ENCODE measurements around the gene IFT57. TPM values are rescaled to one million over a fixed set of nuclear protein-coding genes. Genes with fewer than 3 reads are reported as not detected.

IFT57 gene
- total RNA-seq, 8 experiments from 2014 or later, result 21.4 to 80.5 (median 29.2) TPM

- in situ Hi-C loops (cut with MboI; ENCODE audit: low pct_unique_long_range_greater_than_20kb in 2 of 9, low sequenced_read_pairs in 9 of 9, unreplicated experiment in 9 of 9), result no loop called here
- 27 to 100% (median 89%) methylated on average over 1 to 3 of the region's 3 CpGs for WGBS, 10 experiments
- no peak overlapping the region for H3K27ac ChIP-seq
- H3K4me1 ChIP-seq (replicated peaks in 1 of 2), result peaks cover 0 to 3% of the 10 kb centered on the region in 2 donors
- ATAC-seq (replicated peaks in 6 of 8), result peak in 2 of 8 experiments; percentile 48 to 68
- no peak overlapping the region for H3K4me3 ChIP-seq
These were observed 70.0 kb downstream of the IFT57 start for GRCh38 chr3:108152274-108152673.

GRCh38 chr3:108150200-108150599 lies 72.0 kb downstream of the IFT57 start:
- no peak overlapping the region for H3K4me3 ChIP-seq
- no peak for ATAC-seq (replicated peaks in 6 of 8)
- no peaks in the 10 kb centered on the region for H3K4me1 ChIP-seq (replicated peaks in 1 of 2)
- 60 to 100% (median 76%) methylated on average over 1 to 10 of the region's 10 CpGs; no CpG with 5 or more reads in 1 of the 10 experiments for WGBS, 10 experiments
- in situ Hi-C loops (cut with MboI; ENCODE audit: low pct_unique_long_range_greater_than_20kb in 2 of 9, low sequenced_read_pairs in 9 of 9, unreplicated experiment in 9 of 9), result no loop called here
- no peak overlapping the region for H3K27ac ChIP-seq

GRCh38 chr3:108146139-108146538 lies 76.1 kb downstream of the IFT57 start:
- in situ Hi-C loops (cut with MboI; ENCODE audit: low pct_unique_long_range_greater_than_20kb in 2 of 9, low sequenced_read_pairs in 9 of 9, unreplicated experiment in 9 of 9), result no loop called here
- 76 to 100% (median 91%) methylated on average over 1 to 5 of the region's 5 CpGs; no CpG with 5 or more reads in 4 of the 10 experiments for WGBS, 10 experiments
- Histone ChIP-seq H3K27ac (no peak overlapping the region), H3K4me1 (replicated peaks in 1 of 2) (no peaks in the 10 kb centered on the region), H3K4me3 (no peak overlapping the region)
- no peak for ATAC-seq (replicated peaks in 6 of 8)

DNA sequence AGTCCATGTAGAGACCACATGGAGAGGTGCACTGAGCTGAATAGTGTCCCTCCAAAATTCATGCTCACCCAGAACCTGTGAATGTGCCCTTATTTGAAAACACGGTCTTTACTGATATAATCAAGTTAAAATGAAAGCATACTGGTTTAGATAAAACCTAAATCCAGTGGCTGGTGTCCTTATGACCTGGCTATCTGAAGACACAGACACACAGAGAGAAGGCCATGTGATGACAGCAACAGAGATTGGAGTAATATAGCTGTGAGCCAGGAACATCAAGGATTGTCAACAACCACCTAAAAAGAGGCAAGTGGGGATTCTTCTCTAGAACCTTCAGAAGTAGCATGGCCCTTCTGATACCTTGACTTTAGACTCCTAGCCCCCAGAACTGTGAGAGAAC lies 76.6 kb downstream of the IFT57 start:
- in situ Hi-C loops (cut with MboI; ENCODE audit: low pct_unique_long_range_greater_than_20kb in 2 of 9, low sequenced_read_pairs in 9 of 9, unreplicated experiment in 9 of 9), result no loop called here
- Histone ChIP-seq H3K4me1 (replicated peaks in 1 of 2) (no peaks in the 10 kb centered on the region), H3K27ac (no peak overlapping the region), H3K4me3 (no peak overlapping the region)
- WGBS, 10 experiments, result 0 to 71% (median 40%) methylated on average over 1 of the region's 1 CpG; no CpG with 5 or more reads in 5 of the 10 experiments
- ATAC-seq (replicated peaks in 6 of 8), result no peak

DNA sequence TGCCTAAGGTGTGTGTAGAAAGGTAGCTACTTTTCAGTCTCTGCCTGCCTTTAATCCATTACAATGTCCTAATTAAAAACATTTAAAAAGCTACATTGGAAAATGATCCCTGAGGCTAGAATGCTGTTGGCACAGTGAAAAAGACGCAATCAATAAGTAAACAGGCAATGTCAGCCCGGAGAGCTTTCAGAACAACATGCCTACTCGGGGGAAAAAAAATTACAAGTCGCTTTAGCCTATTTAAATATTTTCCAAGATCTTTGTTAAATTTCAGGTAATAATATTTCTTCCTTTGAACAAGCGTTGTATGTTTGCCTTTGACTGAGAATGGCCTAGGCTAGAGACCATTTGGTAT lies 84.8 kb downstream of the IFT57 start:
- Histone ChIP-seq H3K27ac (no peak overlapping the region), H3K4me3 (no peak overlapping the region), H3K4me1 (replicated peaks in 1 of 2) (no peaks in the 10 kb centered on the region)
- no peak for ATAC-seq (replicated peaks in 6 of 8)
- WGBS, 10 experiments, result 39 to 96% (median 88%) methylated on average over 1 to 5 of the region's 5 CpGs
- in situ Hi-C loops (cut with MboI; ENCODE audit: low pct_unique_long_range_greater_than_20kb in 2 of 9, low sequenced_read_pairs in 9 of 9, unreplicated experiment in 9 of 9), result no loop called here

- no peak for ATAC-seq (replicated peaks in 6 of 8)
- no peak overlapping the region for H3K4me3 ChIP-seq
- in situ Hi-C loops (cut with MboI; ENCODE audit: low pct_unique_long_range_greater_than_20kb in 2 of 9, low sequenced_read_pairs in 9 of 9, unreplicated experiment in 9 of 9), result no loop called here
- no peak overlapping the region for H3K27ac ChIP-seq
- H3K4me1 ChIP-seq (replicated peaks in 1 of 2), result no peaks in the 10 kb centered on the region
- 73 to 96% (median 86%) methylated on average over 1 to 8 of the region's 13 CpGs; no CpG with 5 or more reads in 1 of the 10 experiments for WGBS, 10 experiments
These were observed 85.4 kb downstream of the IFT57 start for GRCh38 chr3:108136561-108137459.

- ATAC-seq (replicated peaks in 6 of 8), result no peak
- 50 to 100% (median 77%) methylated on average over 1 of the region's 1 CpG; no CpG with 5 or more reads in 2 of the 10 experiments for WGBS, 10 experiments
- no peak overlapping the region for H3K4me3 ChIP-seq
- in situ Hi-C loops (cut with MboI; ENCODE audit: low pct_unique_long_range_greater_than_20kb in 2 of 9, low sequenced_read_pairs in 9 of 9, unreplicated experiment in 9 of 9), result no loop called here
- H3K4me1 ChIP-seq (replicated peaks in 1 of 2), result no peaks in the 10 kb centered on the region
- no peak overlapping the region for H3K27ac ChIP-seq
These were observed 87.7 kb downstream of the IFT57 start for GRCh38 chr3:108134555-108134880.

DNA sequence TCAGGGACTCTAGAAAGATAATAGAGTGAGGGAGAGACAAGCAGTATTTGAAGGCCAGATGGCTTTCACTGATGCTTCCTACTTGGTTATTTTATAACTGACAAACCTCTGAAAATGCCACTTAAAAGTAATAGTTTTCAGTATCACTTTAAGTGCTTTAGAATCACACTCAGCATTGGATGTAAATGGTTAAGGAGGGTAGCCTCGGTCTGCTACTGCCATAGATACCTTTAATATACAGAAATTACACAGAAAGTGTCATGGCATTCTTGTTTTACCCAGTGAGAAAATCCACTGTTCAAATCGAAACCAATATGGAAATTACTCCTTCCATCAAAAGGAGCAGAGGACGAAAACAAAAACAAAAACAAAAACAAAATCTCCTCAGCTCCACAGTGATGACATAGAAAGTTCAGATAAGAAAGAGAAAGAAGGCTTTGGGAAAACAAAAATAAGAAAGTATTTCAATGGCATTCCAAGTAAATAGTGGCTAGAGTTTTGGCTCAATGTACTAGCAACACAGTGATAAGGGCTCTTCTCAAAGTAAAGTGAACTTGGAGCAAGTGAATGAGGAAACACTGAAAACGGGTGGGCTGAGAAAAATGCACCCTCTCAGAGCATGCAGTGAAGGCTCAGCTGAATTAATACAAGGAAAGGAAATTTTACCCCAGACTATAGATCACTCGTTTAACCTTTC lies 88.2 kb downstream of the IFT57 start:
- 47 to 100% (median 80%) methylated on average over 3 to 5 of the region's 5 CpGs for WGBS, 10 experiments
- Histone ChIP-seq H3K4me3 (no peak overlapping the region), H3K4me1 (replicated peaks in 1 of 2) (no peaks in the 10 kb centered on the region), H3K27ac (no peak overlapping the region)
- no peak for ATAC-seq (replicated peaks in 6 of 8)
- in situ Hi-C loops (cut with MboI; ENCODE audit: low pct_unique_long_range_greater_than_20kb in 2 of 9, low sequenced_read_pairs in 9 of 9, unreplicated experiment in 9 of 9), result no loop called here

GRCh38 chr3:108133048-108133369 lies 89.2 kb downstream of the IFT57 start:
- H3K4me1 ChIP-seq (replicated peaks in 1 of 2), result no peaks in the 10 kb centered on the region
- no peak overlapping the region for H3K27ac ChIP-seq
- H3K4me3 ChIP-seq, result no peak overlapping the region
- no peak for ATAC-seq (replicated peaks in 6 of 8)
- in situ Hi-C loops (cut with MboI; ENCODE audit: low pct_unique_long_range_greater_than_20kb in 2 of 9, low sequenced_read_pairs in 9 of 9, unreplicated experiment in 9 of 9), result no loop called here

DNA sequence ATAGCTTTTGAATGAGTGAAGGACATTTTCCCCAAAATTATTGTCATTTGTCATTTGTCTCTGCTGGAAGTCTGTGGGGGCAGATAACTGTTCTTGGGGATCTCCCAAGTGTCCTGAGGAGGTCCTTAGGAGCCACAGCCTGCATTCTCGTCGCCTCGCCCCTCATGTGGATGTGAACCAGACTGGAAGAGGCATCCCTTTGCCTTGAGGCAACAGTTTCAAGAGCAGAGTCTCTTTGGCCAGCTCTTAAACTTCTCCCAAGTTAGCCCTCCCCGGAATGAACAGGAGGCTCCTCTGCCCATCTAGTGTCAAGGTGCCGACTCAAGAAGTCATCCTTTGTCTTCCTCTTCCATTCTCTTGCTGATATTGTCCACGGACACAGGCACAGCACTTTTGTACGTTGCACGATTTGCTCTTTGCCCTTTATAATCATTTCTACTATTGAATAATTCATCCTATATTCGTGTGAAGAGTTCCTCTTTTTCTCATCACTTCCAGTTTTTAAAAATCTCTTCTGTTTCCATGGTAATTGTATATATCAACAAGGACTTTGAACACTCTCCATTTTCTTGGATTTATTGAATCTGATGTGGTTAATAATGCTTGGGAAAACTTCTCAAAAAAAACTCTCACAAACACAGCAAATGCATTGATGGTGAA lies 90.6 kb downstream of the IFT57 start:
- whole genome bisulfite sequencing, 10 experiments, result 3 to 86% (median 51%) methylated on average over 4 to 9 of the region's 9 CpGs; no CpG with 5 or more reads in 2 of the 10 experiments

DNA sequence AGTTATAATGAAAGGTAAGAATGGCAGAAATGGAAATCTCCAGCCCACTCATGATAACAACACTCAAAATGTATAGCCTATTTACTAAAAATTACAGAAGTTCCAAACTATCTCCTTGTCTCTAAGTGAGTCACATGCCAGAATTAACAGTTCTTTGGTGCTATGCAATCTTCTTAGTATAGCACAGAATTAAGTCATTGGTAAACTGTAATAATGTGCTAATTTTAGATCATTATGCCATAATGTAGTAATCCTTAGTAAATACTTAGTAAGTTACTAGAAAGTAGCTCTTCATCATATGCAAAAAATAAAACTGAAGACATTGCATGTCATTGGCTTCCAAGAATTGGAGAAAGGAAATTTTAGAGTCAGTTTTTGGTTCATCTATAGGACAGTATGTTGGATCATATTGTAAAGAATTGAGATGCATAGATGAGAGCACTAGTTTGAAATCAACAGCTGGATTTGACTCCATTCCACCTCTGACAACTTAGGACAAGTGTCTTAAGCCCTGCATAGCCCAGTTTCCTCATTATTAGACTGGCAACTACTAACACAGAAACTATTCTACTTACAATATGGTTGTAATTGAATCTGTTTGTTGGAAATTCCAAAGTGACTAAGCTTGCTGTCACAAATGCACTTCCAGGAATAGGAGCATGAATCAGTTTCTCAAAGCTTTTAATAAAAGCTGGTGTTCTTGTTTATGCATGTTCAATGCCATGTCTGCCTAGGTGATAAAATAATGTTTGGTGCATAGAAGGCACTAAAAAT lies 91.3 kb downstream of the IFT57 start:
- peak in 4 of 8 experiments; percentile 50 to 89 (median 83) for ATAC-seq (replicated peaks in 6 of 8)

More for the DNA sequence above, 90.6 kb downstream of the IFT57 start:
- ATAC-seq (replicated peaks in 6 of 8), result peak in 2 of 8 experiments; percentile 61 to 69
- no peak overlapping the region for H3K4me3 ChIP-seq
- no peak overlapping the region for H3K27ac ChIP-seq
- in situ Hi-C loops (cut with MboI; ENCODE audit: low pct_unique_long_range_greater_than_20kb in 2 of 9, low sequenced_read_pairs in 9 of 9, unreplicated experiment in 9 of 9), result no loop called here
- H3K4me1 ChIP-seq (replicated peaks in 1 of 2), result no peaks in the 10 kb centered on the region

DNA sequence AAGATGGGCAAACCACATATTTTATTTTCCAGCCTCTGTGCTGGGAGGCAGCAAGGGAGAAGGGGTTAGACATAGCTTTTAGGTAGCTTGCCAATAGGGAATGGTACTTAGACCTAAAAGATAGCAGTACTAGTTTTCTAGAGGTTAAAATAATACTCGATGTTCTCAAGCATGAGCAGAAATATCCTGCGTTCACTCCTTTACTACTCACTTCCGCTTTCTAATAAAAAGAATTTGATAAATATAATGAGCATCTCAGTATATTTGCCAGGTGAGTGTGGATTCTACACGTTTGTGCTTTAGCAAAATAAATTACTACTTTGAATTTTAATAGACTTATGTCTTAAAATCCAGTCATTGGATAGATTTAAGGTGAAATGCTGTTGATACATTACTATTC lies 92.0 kb downstream of the IFT57 start:
- in situ Hi-C loops (cut with MboI; ENCODE audit: low pct_unique_long_range_greater_than_20kb in 2 of 9, low sequenced_read_pairs in 9 of 9, unreplicated experiment in 9 of 9), result no loop called here
- no peak for ATAC-seq (replicated peaks in 6 of 8)
- Histone ChIP-seq H3K27ac (no peak overlapping the region), H3K4me1 (replicated peaks in 1 of 2) (peaks cover 5 to 6% of the 10 kb centered on the region in 2 donors), H3K4me3 (no peak overlapping the region)
- WGBS, 10 experiments, result 40 to 92% (median 78%) methylated on average over 1 to 4 of the region's 4 CpGs; no CpG with 5 or more reads in 1 of the 10 experiments

More for the DNA sequence above, 91.3 kb downstream of the IFT57 start:
- no peak overlapping the region for H3K4me3 ChIP-seq
- in situ Hi-C loops (cut with MboI; ENCODE audit: low pct_unique_long_range_greater_than_20kb in 2 of 9, low sequenced_read_pairs in 9 of 9, unreplicated experiment in 9 of 9), result no loop called here
- H3K27ac ChIP-seq, result no peak overlapping the region
- peaks cover 0 to 6% of the 10 kb centered on the region in 2 donors for H3K4me1 ChIP-seq (replicated peaks in 1 of 2)
